Activated CD8-positive, alpha-beta memory T cell treated with anti-CD3 and anti-CD28 coated beads, Interleukin-2, amount 50 U/mL, for 24 hours (primary cell): ENCODE results near the gene ALDH18A1.
"Not testable (repeated sequence)": the region's sequence is repeated elsewhere in the genome, so short reads cannot be mapped to it uniquely, and the experiment has no call there.

Experiments used
- DNase-seq: peaks from one replicate; pipeline ENCODE4 v3.0.0-alpha.2; 2020; ENCODE audit errors: extremely low read depth

Gene ALDH18A1

GRCh38 chr10:95656291-95657164, at the start of gene ALDH18A1:
ALDH18A1 (minus strand) TSS chr10:95656711; CDS start chr10:95653377, 3,334 bp downstream.
- DNase-seq, result peak; percentile 83

- no peak for DNase-seq
Observed at GRCh38 chr10:95698415-95698814, 41.9 kb upstream of the ALDH18A1 start.

GRCh38 chr10:95697429-95697828, 40.9 kb upstream of the ALDH18A1 start:
- DNase-seq, result no peak

- no peak for DNase-seq
Observed at GRCh38 chr10:95694665-95695064, 38.2 kb upstream of the ALDH18A1 start.

- peak; percentile 92 for DNase-seq
Observed at GRCh38 chr10:95693668-95694534, 37.4 kb upstream of the ALDH18A1 start, which contains the start of gene TCTN3. TCTN3 (minus strand) TSS chr10:95693927; CDS start chr10:95693899, 28 bp downstream.

GRCh38 chr10:95693071-95693667, 36.7 kb upstream of the ALDH18A1 start:
- DNase-seq, result no peak

GRCh38 chr10:95691281-95691680, 34.8 kb upstream of the ALDH18A1 start:
- no peak for DNase-seq

GRCh38 chr10:95688648-95689047, 32.1 kb upstream of the ALDH18A1 start:
- DNase-seq, result no peak

- no peak for DNase-seq
Observed at GRCh38 chr10:95683966-95684365, 27.5 kb upstream of the ALDH18A1 start.

- no peak for DNase-seq
Observed at GRCh38 chr10:95675403-95676116, 19.0 kb upstream of the ALDH18A1 start.

GRCh38 chr10:95674643-95675042, 18.1 kb upstream of the ALDH18A1 start:
- no peak for DNase-seq

GRCh38 chr10:95672641-95673040, 16.1 kb upstream of the ALDH18A1 start:
- not testable (repeated sequence) for DNase-seq

GRCh38 chr10:95664543-95664942, 8.0 kb upstream of the ALDH18A1 start:
- DNase-seq, result no peak

- no peak for DNase-seq
Observed at GRCh38 chr10:95663496-95663895, 7.0 kb upstream of the ALDH18A1 start.

- DNase-seq, result no peak
Observed at GRCh38 chr10:95661818-95662217, 5.3 kb upstream of the ALDH18A1 start.

GRCh38 chr10:95660283-95660682, 3.8 kb upstream of the ALDH18A1 start:
- DNase-seq, result no peak

- DNase-seq, result no peak
Observed at GRCh38 chr10:95657250-95657649, 739 bp upstream of the ALDH18A1 start.

- DNase-seq, result no peak
Observed at GRCh38 chr10:95655571-95656290, 780 bp downstream of the ALDH18A1 start.

GRCh38 chr10:95653895-95654294, 2.6 kb downstream of the ALDH18A1 start:
- no peak for DNase-seq

GRCh38 chr10:95651346-95652060, 5.0 kb downstream of the ALDH18A1 start:
- DNase-seq, result no peak
